HG03280 (cell line): ENCODE data around the gene PDE2A.

Experiments used
- ATAC-seq: cut with Tn5 transposase; IDR thresholded peaks from one replicate; pipeline ENCODE4 v1.9.1; 2021; ENCODE audit warnings: mild to moderate bottlenecking, moderate library complexity; ENCODE audit not compliant: unreplicated experiment

PDE2A gene

GRCh38 chr11:72637926-72638325, 36.3 kb downstream of the PDE2A start:
- ATAC-seq, result no peak

GRCh38 chr11:72637198-72637597, 37.0 kb downstream of the PDE2A start:
- ATAC-seq, result no peak

GRCh38 chr11:72636376-72636775, 37.8 kb downstream of the PDE2A start:
- no peak for ATAC-seq

GRCh38 chr11:72635933-72636332, 38.3 kb downstream of the PDE2A start:
- no peak for ATAC-seq

- ATAC-seq, result no peak
Measured at GRCh38 chr11:72635309-72635915, 38.8 kb downstream of the PDE2A start.

GRCh38 chr11:72634472-72635095, 39.6 kb downstream of the PDE2A start:
- no peak for ATAC-seq

GRCh38 chr11:72634016-72634415, 40.2 kb downstream of the PDE2A start:
- ATAC-seq, result no peak

GRCh38 chr11:72633068-72633467, 41.2 kb downstream of the PDE2A start:
- no peak for ATAC-seq

- ATAC-seq, result no peak
Measured at GRCh38 chr11:72631806-72632731, 42.2 kb downstream of the PDE2A start.

- no peak for ATAC-seq
Measured at GRCh38 chr11:72630104-72630852, 43.9 kb downstream of the PDE2A start.

GRCh38 chr11:72629266-72629665, 45.0 kb downstream of the PDE2A start:
- no peak for ATAC-seq

- ATAC-seq, result no peak
Measured at GRCh38 chr11:72627594-72628281, 46.5 kb downstream of the PDE2A start.

- ATAC-seq, result no peak
Measured at GRCh38 chr11:72626414-72626936, 47.7 kb downstream of the PDE2A start.

GRCh38 chr11:72625691-72626413, 48.4 kb downstream of the PDE2A start:
- ATAC-seq, result no peak

- ATAC-seq, result no peak
Measured at GRCh38 chr11:72624496-72625201, 49.6 kb downstream of the PDE2A start.

- no peak for ATAC-seq
Measured at GRCh38 chr11:72623052-72623451, 51.2 kb downstream of the PDE2A start.

- ATAC-seq, result no peak
Measured at GRCh38 chr11:72621008-72621610, 53.1 kb downstream of the PDE2A start.

- ATAC-seq, result no peak
Measured at GRCh38 chr11:72618803-72619202, 55.4 kb downstream of the PDE2A start.
